H9 (cell line): ENCODE data around the gene CTNNA3. TPM values are rescaled to one million over a fixed set of nuclear protein-coding genes. Genes with fewer than 3 reads are reported as not detected.

ENCODE experiments used
- DNase-seq: peaks from one replicate; pipeline ENCODE4 v3.0.0-alpha.2; 2017
- H2AFZ ChIP-seq: one replicate; pipeline ENCODE4 v1.6.1; 2013; ENCODE audit warnings: mild to moderate bottlenecking, low read length, control low read depth, moderate library complexity
- H2AK5ac ChIP-seq: 2 replicates; pipeline ENCODE4 v1.6.1; 2013; ENCODE audit warnings: low read length, control low read depth, mixed read lengths; ENCODE audit not compliant: insufficient read length
- H2BK120ac ChIP-seq: one replicate; pipeline ENCODE4 v1.6.1; 2013; ENCODE audit warnings: low read depth, mild to moderate bottlenecking, low read length, control low read depth, inconsistent platforms; ENCODE audit not compliant: poor library complexity, severe bottlenecking
- H2BK12ac ChIP-seq: 2 replicates; pipeline ENCODE4 v1.6.1; 2013; ENCODE audit warnings: low read length, control low read depth, mixed read lengths, low read depth; ENCODE audit not compliant: insufficient read length
- H2BK15ac ChIP-seq: 2 replicates; pipeline ENCODE4 v1.6.1; 2013; ENCODE audit warnings: low read depth, low read length, control low read depth
- H2BK20ac ChIP-seq: one replicate; pipeline ENCODE4 v1.6.1; 2013; ENCODE audit warnings: low read depth, mild to moderate bottlenecking, low read length, control low read depth, inconsistent platforms; ENCODE audit not compliant: poor library complexity, severe bottlenecking
- H2BK5ac ChIP-seq: 2 replicates; pipeline ENCODE4 v1.6.1; 2013; ENCODE audit warnings: low read length, control low read depth, mixed read lengths; ENCODE audit not compliant: insufficient read length
- H3K14ac ChIP-seq: 2 replicates; pipeline ENCODE4 v1.6.1; 2013; ENCODE audit warnings: low read length, control low read depth; ENCODE audit not compliant: insufficient read depth
- H3K18ac ChIP-seq: 2 replicates; pipeline ENCODE4 v1.6.1; 2013; ENCODE audit warnings: low read depth, mild to moderate bottlenecking, mixed read lengths, low read length, control low read depth; ENCODE audit not compliant: insufficient read length
- H3K23ac ChIP-seq: 2 replicates; pipeline ENCODE4 v1.6.1; 2013; ENCODE audit warnings: low read length, control low read depth, mixed read lengths, low read depth; ENCODE audit not compliant: insufficient read length
- H3K23me2 ChIP-seq: 2 replicates; pipeline ENCODE4 v1.6.1; 2013; ENCODE audit warnings: low read depth, mild to moderate bottlenecking, mixed read lengths, low read length, control low read depth; ENCODE audit not compliant: insufficient read length, poor library complexity, severe bottlenecking
- H3K27ac ChIP-seq: 2 replicates; pipeline ENCODE4 v1.5.1; 2013; ENCODE audit warnings: low read length, control low read depth, mixed read lengths, low read depth; ENCODE audit not compliant: insufficient read length
- H3K27me3 ChIP-seq: 2 replicates; pipeline ENCODE4 v1.6.1; 2013; ENCODE audit warnings: low read length, control low read depth, inconsistent platforms; ENCODE audit not compliant: insufficient read depth
- H3K4ac ChIP-seq: 2 replicates; pipeline ENCODE4 v1.6.1; 2013; ENCODE audit warnings: low read depth, mild to moderate bottlenecking, control low read depth, inconsistent platforms, low read length, moderate library complexity
- H3K4me1 ChIP-seq: 2 replicates; pipeline ENCODE4 v1.6.1; 2013; ENCODE audit warnings: low read length, control low read depth, inconsistent platforms; ENCODE audit not compliant: insufficient read depth
- H3K4me2 ChIP-seq: 2 replicates; pipeline ENCODE4 v1.6.1; 2013; ENCODE audit warnings: low read length, control low read depth, mixed read lengths; ENCODE audit not compliant: insufficient read length, insufficient read depth
- H3K56ac ChIP-seq: 2 replicates; pipeline ENCODE4 v1.6.1; 2013; ENCODE audit warnings: low read depth, mild to moderate bottlenecking, mixed read lengths, low read length, control low read depth; ENCODE audit not compliant: insufficient read length
- H3K79me1 ChIP-seq: 2 replicates; pipeline ENCODE4 v1.6.1; 2013; ENCODE audit warnings: low read depth, mild to moderate bottlenecking, moderate library complexity, low read length, control low read depth, inconsistent platforms; ENCODE audit not compliant: insufficient read depth, poor library complexity, severe bottlenecking
- H3K79me2 ChIP-seq: 2 replicates; pipeline ENCODE4 v1.6.1; 2013; ENCODE audit warnings: low read length, control low read depth, inconsistent platforms; ENCODE audit not compliant: insufficient read depth
- H3K9ac ChIP-seq: 2 replicates; pipeline ENCODE4 v1.6.1; 2013; ENCODE audit warnings: low read length, control low read depth, mixed read lengths; ENCODE audit not compliant: insufficient read length; ENCODE audit errors: extremely low read depth
- H3K9me3 ChIP-seq: one replicate; pipeline ENCODE4 v1.6.1; 2013; ENCODE audit warnings: low read depth, low read length, inconsistent platforms; ENCODE audit not compliant: control insufficient read depth
- H3T11ph ChIP-seq: one replicate; pipeline ENCODE4 v1.6.1; 2013; ENCODE audit warnings: mild to moderate bottlenecking, low read length, control low read depth, inconsistent platforms
- H4K20me1 ChIP-seq: one replicate; pipeline ENCODE4 v1.6.1; 2013; ENCODE audit not compliant: control insufficient read depth, insufficient read length, insufficient read depth
- H4K5ac ChIP-seq: 2 replicates; pipeline ENCODE4 v1.6.1; 2013; ENCODE audit warnings: low read depth, mild to moderate bottlenecking, mixed read lengths, low read length, control low read depth; ENCODE audit not compliant: insufficient read length
- H4K8ac ChIP-seq: replicated peaks from 2 replicates; pipeline ENCODE4 v1.6.1; 2013; ENCODE audit warnings: low read length, control low read depth, mixed read lengths, low read depth; ENCODE audit not compliant: insufficient read length
- H4K91ac ChIP-seq: 2 replicates; pipeline ENCODE4 v1.6.1; 2013; ENCODE audit warnings: low read depth, mild to moderate bottlenecking, moderate library complexity, mixed read lengths, low read length, control low read depth; ENCODE audit not compliant: insufficient read length
- H3K27ac Mint-ChIP-seq, 3 experiments: 2 replicates in 2 of 3; 3 replicates in 1 of 3; pipeline ENCODE4 v1.8.0; 2020 to 2021; ENCODE audit warnings: mixed read lengths in 3 of 3, mild to moderate bottlenecking in 1 of 3, moderate library complexity in 1 of 3
- H3K27me3 Mint-ChIP-seq: 2 replicates; pipeline ENCODE4 v1.8.0; 2021; ENCODE audit warnings: low read depth, mild to moderate bottlenecking, moderate library complexity, mixed read lengths
- H3K36me3 Mint-ChIP-seq, 3 experiments: 2 replicates in 2 of 3; 3 replicates in 1 of 3; pipeline ENCODE4 v1.8.0; 2020 to 2021; ENCODE audit warnings: low read depth in 3 of 3, mixed read lengths in 3 of 3; ENCODE audit not compliant: insufficient read depth in 1 of 3
- H3K4me1 Mint-ChIP-seq, 2 experiments: 2 replicates each; pipeline ENCODE4 v1.8.0; 2020; ENCODE audit warnings: mixed read lengths in 2 of 2
- H3K4me3 Mint-ChIP-seq, 2 experiments: 2 replicates in 1 of 2; 3 replicates in 1 of 2; pipeline ENCODE4 v1.8.0; 2020 to 2021; ENCODE audit warnings: mild to moderate bottlenecking in 2 of 2, mixed read lengths in 2 of 2, moderate library complexity in 1 of 2
- H3K9me3 Mint-ChIP-seq, 2 experiments: 2 replicates in 1 of 2; 3 replicates in 1 of 2; pipeline ENCODE4 v1.8.0; 2020; ENCODE audit warnings: mild to moderate bottlenecking in 2 of 2, mixed read lengths in 2 of 2, moderate library complexity in 1 of 2
- CTCF ChIP-seq: fragments of 200-600 bp; sonication (generic); conservative IDR thresholded peaks from 3 replicates; pipeline ENCODE4 v1.8.0; 2021; ENCODE audit warnings: antibody characterized with exemption, mild to moderate bottlenecking
- WGBS: extraction: QIAGEN DNeasy Blood & Tissue Kit; methylation state at CpG from one replicate; pipeline ENCODE4 v1.1.7; 2013; ENCODE audit warnings: missing lambda C conversion rate, low lambda C conversion rate, mixed read lengths; ENCODE audit not compliant: insufficient read length; ENCODE audit errors: extremely low coverage; 5-methylcytosine and 5-hydroxymethylcytosine counted together
- total RNA-seq: library from RNA; stranded (reverse); gene quantifications from 2 replicates; pipeline ENCODE4 v1.2.1, GENCODE V29; 2021

The CTNNA3 gene
- total RNA-seq, 1 experiment from 2014 or later = 3.3 TPM

GRCh38 chr10:67650558-67650957 is 45.4 kb downstream of the CTNNA3 start:
- H3K27me3 ChIP-seq = no peaks in the 10 kb centered on the region
- no peak overlapping the region for H3K27ac ChIP-seq
- no peak overlapping the region for H3K27ac Mint-ChIP-seq
- H3K79me2 ChIP-seq = no peaks in the 10 kb centered on the region
- H3K4me1 ChIP-seq = no peaks in the 10 kb centered on the region
- H3K14ac ChIP-seq = no peak overlapping the region
- H3K18ac ChIP-seq = no peak overlapping the region
- H4K8ac ChIP-seq = no peak overlapping the region
- no peaks in the 10 kb centered on the region for H3K36me3 Mint-ChIP-seq
- H3K4ac ChIP-seq = no peak overlapping the region
- H2AK5ac ChIP-seq = no peak overlapping the region
- H4K20me1 ChIP-seq = no peaks in the 10 kb centered on the region
- no peaks in the 10 kb centered on the region for H3K9me3 ChIP-seq
- no peak overlapping the region for H2BK15ac ChIP-seq
- H3K4me1 Mint-ChIP-seq = no peaks in the 10 kb centered on the region
- no peak overlapping the region for H3K4me3 Mint-ChIP-seq
- no peak for TF ChIP-seq CTCF
- H3K23me2 ChIP-seq = no peaks in the 10 kb centered on the region
- no peak overlapping the region for H2BK20ac ChIP-seq
- no peak overlapping the region for H4K91ac ChIP-seq
- no peak overlapping the region for H4K5ac ChIP-seq
- no CpG with 5 or more reads among the region's 4 CpGs for WGBS
- H2BK12ac ChIP-seq = no peak overlapping the region
- no peak for DNase-seq
- H2BK5ac ChIP-seq = no peak overlapping the region
- no peaks in the 10 kb centered on the region for H3K79me1 ChIP-seq
- H3K27me3 Mint-ChIP-seq = no peaks in the 10 kb centered on the region
- no peak overlapping the region for H3K56ac ChIP-seq
- peaks cover 0 to 3% of the 10 kb centered on the region in 2 experiments; a peak in 1 of 5 replicates for H3K9me3 Mint-ChIP-seq
- no peak overlapping the region for H2BK120ac ChIP-seq
- no peak overlapping the region for H3K4me2 ChIP-seq
- H2AFZ ChIP-seq = no peak overlapping the region
- H3K23ac ChIP-seq = no peak overlapping the region
- no peak overlapping the region for H3K9ac ChIP-seq
- H3T11ph ChIP-seq = no peak overlapping the region
